WTC11 (cell line): Measurements from ENCODE around the gene RNASE9. TPM values are rescaled to one million over a fixed set of nuclear protein-coding genes. Genes with fewer than 3 reads are reported as not detected.

Experiments used
- ATAC-seq: fragments of 200-7000 bp; cut with Tn5 transposase; 2 replicates; pipeline ENCODE4 v1.10.0; 2021; ENCODE audit warnings: mild to moderate bottlenecking, moderate library complexity
- CTCF ChIA-PET: fragments of 300-600 bp; sonication (Branson Sonifier 250); formaldehyde crosslinking; loops from one replicate; lab custom pipeline; 2021; ENCODE audit warnings: antibody characterized with exemption; lab: Charles Lee
- POLR2A ChIA-PET: fragments of 350-600 bp; sonication (Branson Sonifier 250); formaldehyde crosslinking; loops from one replicate; lab custom pipeline; 2021; ENCODE audit warnings: antibody characterized with exemption; lab: Charles Lee
- DNase-seq: peaks from one replicate; pipeline ENCODE4 v3.0.0; 2021; ENCODE audit warnings: low spot score
- H3K27ac Mint-ChIP-seq: 2 replicates; pipeline ENCODE4 v1.8.0; 2021; ENCODE audit warnings: mixed read lengths
- H3K27me3 Mint-ChIP-seq: 2 replicates; pipeline ENCODE4 v1.8.0; 2021; ENCODE audit warnings: low read depth, mild to moderate bottlenecking, moderate library complexity, mixed read lengths
- H3K36me3 Mint-ChIP-seq: 2 replicates; pipeline ENCODE4 v1.8.0; 2021; ENCODE audit warnings: mixed read lengths
- H3K4me1 Mint-ChIP-seq: 2 replicates; pipeline ENCODE4 v1.8.0; 2022; ENCODE audit warnings: mixed read lengths
- H3K4me3 Mint-ChIP-seq: 2 replicates; pipeline ENCODE4 v1.8.0; 2021; ENCODE audit warnings: mild to moderate bottlenecking, moderate library complexity, mixed read lengths
- H3K9me3 Mint-ChIP-seq: 2 replicates; pipeline ENCODE4 v1.8.0; 2021; ENCODE audit warnings: mixed read lengths
- CBFB ChIP-seq: sonication (generic); formaldehyde crosslinking; IDR thresholded peaks from 2 replicates; pipeline ENCODE4 v1.8.1; 2022; ENCODE audit warnings: mild to moderate bottlenecking, low read depth, missing genetic modification reagents
- CREB1 ChIP-seq: sonication (generic); formaldehyde crosslinking; IDR thresholded peaks from 2 replicates; pipeline ENCODE4 v1.8.0; 2023; ENCODE audit warnings: mild to moderate bottlenecking, missing genetic modification reagents
- CREM ChIP-seq: sonication (generic); formaldehyde crosslinking; IDR thresholded peaks from 2 replicates; pipeline ENCODE4 v1.8.1; 2022; ENCODE audit warnings: mild to moderate bottlenecking, missing genetic modification reagents, moderate library complexity
- ELF4 ChIP-seq: sonication (generic); formaldehyde crosslinking; IDR thresholded peaks from 2 replicates; pipeline ENCODE4 v1.8.1; 2022; ENCODE audit warnings: low read depth, mild to moderate bottlenecking, moderate library complexity, missing genetic modification reagents
- ESRRA ChIP-seq: sonication (generic); formaldehyde crosslinking; IDR thresholded peaks from 2 replicates; pipeline ENCODE4 v1.8.1; 2022; ENCODE audit warnings: mild to moderate bottlenecking, missing genetic modification reagents, borderline replicate concordance
- FOXK1 ChIP-seq: sonication (generic); formaldehyde crosslinking; IDR thresholded peaks from 2 replicates; pipeline ENCODE4 v1.8.0; 2022; ENCODE audit warnings: mild to moderate bottlenecking, moderate library complexity, missing genetic modification reagents
- GABPB1 ChIP-seq: sonication (generic); formaldehyde crosslinking; IDR thresholded peaks from 2 replicates; pipeline ENCODE4 v1.8.1; 2023; ENCODE audit warnings: mild to moderate bottlenecking, missing genetic modification reagents
- HMGA2 ChIP-seq: fragments of 250-450 bp; sonication (Bioruptor Pico); IDR thresholded peaks from 2 replicates; pipeline ENCODE4 v1.4.0; 2021; ENCODE audit warnings: mild to moderate bottlenecking, moderate library complexity
- IRF2 ChIP-seq: sonication (generic); formaldehyde crosslinking; IDR thresholded peaks from 2 replicates; pipeline ENCODE4 v1.8.0; 2022; ENCODE audit warnings: low read depth, missing genetic modification reagents, borderline replicate concordance
- MYBL2 ChIP-seq: sonication (generic); formaldehyde crosslinking; IDR thresholded peaks from 2 replicates; pipeline ENCODE4 v1.8.1; 2023; ENCODE audit warnings: mild to moderate bottlenecking, moderate library complexity, missing genetic modification reagents
- NFATC4 ChIP-seq: fragments of 250-450 bp; sonication (Bioruptor Pico); IDR thresholded peaks from 2 replicates; pipeline ENCODE4 v1.9.0; 2021; ENCODE audit warnings: mild to moderate bottlenecking
- NFYB ChIP-seq: sonication (generic); formaldehyde crosslinking; conservative IDR thresholded peaks from 2 replicates; pipeline ENCODE4 v1.8.0; 2022; ENCODE audit warnings: low read depth, missing genetic modification reagents
- PRRX2 ChIP-seq: fragments of 250-450 bp; sonication (Bioruptor Pico); IDR thresholded peaks from 2 replicates; pipeline ENCODE4 v1.8.0; 2021; ENCODE audit warnings: mild to moderate bottlenecking
- RORB ChIP-seq: fragments of 250-450 bp; sonication (Bioruptor Pico); IDR thresholded peaks from 2 replicates; pipeline ENCODE4 v1.9.0; 2021; ENCODE audit warnings: mild to moderate bottlenecking
- SMAD3 ChIP-seq: sonication (generic); formaldehyde crosslinking; IDR thresholded peaks from 2 replicates; pipeline ENCODE4 v1.8.0; 2022; ENCODE audit warnings: missing genetic modification reagents, mild to moderate bottlenecking, borderline replicate concordance
- TP53 ChIP-seq: sonication (generic); formaldehyde crosslinking; IDR thresholded peaks from 2 replicates; pipeline ENCODE4 v1.8.1; 2023; ENCODE audit warnings: mild to moderate bottlenecking, missing genetic modification reagents
- ZNF121 ChIP-seq: sonication (generic); formaldehyde crosslinking; IDR thresholded peaks from 2 replicates; pipeline ENCODE4 v1.8.0; 2023; ENCODE audit warnings: missing genetic modification reagents
- ZNF263 ChIP-seq: sonication (generic); formaldehyde crosslinking; IDR thresholded peaks from 2 replicates; pipeline ENCODE4 v1.8.1; 2022; ENCODE audit warnings: low read depth, mild to moderate bottlenecking, moderate library complexity, missing genetic modification reagents
- ZNF317 ChIP-seq: sonication (generic); formaldehyde crosslinking; IDR thresholded peaks from 2 replicates; pipeline ENCODE4 v1.8.1; 2023; ENCODE audit warnings: low read depth, mild to moderate bottlenecking, moderate library complexity, missing genetic modification reagents, borderline replicate concordance
- ZNF416 ChIP-seq: fragments of 250-450 bp; sonication (Bioruptor Pico); IDR thresholded peaks from 2 replicates; pipeline ENCODE4 v1.9.0; 2021; ENCODE audit warnings: mild to moderate bottlenecking, inconsistent platforms
- total RNA-seq: library from RNA; stranded (reverse); gene quantifications from 3 replicates; pipeline ENCODE4 v1.2.3, GENCODE V29; 2021
- TF ChIP-seq, protein P1 (sequence below): sonication (generic); formaldehyde crosslinking; IDR thresholded peaks from 2 replicates; pipeline ENCODE4 v1.8.1; 2023; ENCODE audit warnings: mild to moderate bottlenecking, moderate library complexity, missing genetic modification reagents
- TF ChIP-seq, protein P2 (sequence below): fragments of 200-600 bp; IDR thresholded peaks from 2 replicates; pipeline ENCODE4 v1.8.0; 2022; ENCODE audit warnings: antibody characterized with exemption
- TF ChIP-seq, protein P3 (sequence below): sonication (generic); formaldehyde crosslinking; IDR thresholded peaks from 2 replicates; pipeline ENCODE4 v1.8.0; 2022; ENCODE audit warnings: missing genetic modification reagents
- TF ChIP-seq, protein P4 (sequence below): sonication (generic); formaldehyde crosslinking; conservative IDR thresholded peaks from 2 replicates; pipeline ENCODE4 v1.8.1; 2022; ENCODE audit warnings: mild to moderate bottlenecking, missing genetic modification reagents
- TF ChIP-seq, protein P5 (sequence below): sonication (generic); formaldehyde crosslinking; IDR thresholded peaks from 2 replicates; pipeline ENCODE4 v1.8.1; 2023; ENCODE audit warnings: mild to moderate bottlenecking, missing genetic modification reagents, moderate library complexity
- TF ChIP-seq, protein P6 (sequence below): sonication (generic); formaldehyde crosslinking; IDR thresholded peaks from 2 replicates; pipeline ENCODE4 v1.8.1; 2022; ENCODE audit warnings: low read depth, missing genetic modification reagents, borderline replicate concordance

The RNASE9 gene
- total RNA-seq, 1 experiment from 2014 or later, result not detected

DNA sequence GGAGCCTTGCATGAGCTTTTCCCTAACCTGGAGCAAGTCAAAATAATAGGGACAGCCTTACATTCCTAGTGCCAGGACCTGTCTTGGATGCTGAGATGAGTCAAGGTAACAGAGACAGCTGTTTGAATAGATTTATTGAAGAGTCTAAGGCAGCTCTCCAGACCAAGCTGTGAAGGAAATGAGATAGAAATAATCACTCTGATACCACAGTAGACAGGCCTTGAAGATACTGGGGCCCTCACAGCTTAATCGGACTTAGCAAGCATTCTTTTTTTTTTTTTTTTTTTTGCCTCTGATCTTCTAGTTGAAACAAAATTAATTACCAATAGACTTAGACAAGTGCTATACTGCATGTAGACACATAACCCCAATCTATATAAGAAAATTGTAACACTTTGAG, 3.1 kb upstream of the RNASE9 start:
- peaks cover 45% of the 10 kb centered on the region for H3K4me1 Mint-ChIP-seq
- CTCF ChIA-PET, result interaction anchor here (0.6 kb wide), 1 partner anchor 209 kb away, joined by 6 read pairs; no protein-coding TSS in a partner anchor
- POLR2A ChIA-PET, result no interaction called here
- DNase-seq (no peak), ATAC-seq (no peak)
- H3K27ac Mint-ChIP-seq, result no peak overlapping the region
- H3K9me3 Mint-ChIP-seq, result peaks cover 21% of the 10 kb centered on the region
- peaks cover 18% of the 10 kb centered on the region for H3K36me3 Mint-ChIP-seq
- H3K4me3 Mint-ChIP-seq, result no peak overlapping the region
- TF ChIP-seq CREM (CRISPR knock-in tag) (no peak), SMAD3 (CRISPR knock-in tag) (no peak), NFATC4 (no peak), CBFB (CRISPR knock-in tag) (no peak), ELF4 (CRISPR knock-in tag) (no peak), PRRX2 (CRISPR knock-in tag) (no peak), GABPB1 (CRISPR knock-in tag) (no peak), NFYB (CRISPR knock-in tag) (no peak), ZNF317 (CRISPR knock-in tag) (no peak), ZNF416 (no peak), HMGA2 (CRISPR knock-in tag) (no peak), RORB (no peak), IRF2 (CRISPR knock-in tag) (no peak), ZNF263 (CRISPR knock-in tag) (no peak), ZNF121 (CRISPR knock-in tag) (no peak)
- TF ChIP-seq, protein P1, sequence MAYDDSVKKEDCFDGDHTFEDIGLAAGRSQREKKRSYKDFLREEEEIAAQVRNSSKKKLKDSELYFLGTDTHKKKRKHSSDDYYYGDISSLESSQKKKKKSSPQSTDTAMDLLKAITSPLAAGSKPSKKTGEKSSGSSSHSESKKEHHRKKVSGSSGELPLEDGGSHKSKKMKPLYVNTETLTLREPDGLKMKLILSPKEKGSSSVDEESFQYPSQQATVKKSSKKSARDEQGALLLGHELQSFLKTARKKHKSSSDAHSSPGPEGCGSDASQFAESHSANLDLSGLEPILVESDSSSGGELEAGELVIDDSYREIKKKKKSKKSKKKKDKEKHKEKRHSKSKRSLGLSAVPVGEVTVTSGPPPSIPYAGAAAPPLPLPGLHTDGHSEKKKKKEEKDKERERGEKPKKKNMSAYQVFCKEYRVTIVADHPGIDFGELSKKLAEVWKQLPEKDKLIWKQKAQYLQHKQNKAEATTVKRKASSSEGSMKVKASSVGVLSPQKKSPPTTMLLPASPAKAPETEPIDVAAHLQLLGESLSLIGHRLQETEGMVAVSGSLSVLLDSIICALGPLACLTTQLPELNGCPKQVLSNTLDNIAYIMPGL, result no peak
- TF ChIP-seq, protein P2, sequence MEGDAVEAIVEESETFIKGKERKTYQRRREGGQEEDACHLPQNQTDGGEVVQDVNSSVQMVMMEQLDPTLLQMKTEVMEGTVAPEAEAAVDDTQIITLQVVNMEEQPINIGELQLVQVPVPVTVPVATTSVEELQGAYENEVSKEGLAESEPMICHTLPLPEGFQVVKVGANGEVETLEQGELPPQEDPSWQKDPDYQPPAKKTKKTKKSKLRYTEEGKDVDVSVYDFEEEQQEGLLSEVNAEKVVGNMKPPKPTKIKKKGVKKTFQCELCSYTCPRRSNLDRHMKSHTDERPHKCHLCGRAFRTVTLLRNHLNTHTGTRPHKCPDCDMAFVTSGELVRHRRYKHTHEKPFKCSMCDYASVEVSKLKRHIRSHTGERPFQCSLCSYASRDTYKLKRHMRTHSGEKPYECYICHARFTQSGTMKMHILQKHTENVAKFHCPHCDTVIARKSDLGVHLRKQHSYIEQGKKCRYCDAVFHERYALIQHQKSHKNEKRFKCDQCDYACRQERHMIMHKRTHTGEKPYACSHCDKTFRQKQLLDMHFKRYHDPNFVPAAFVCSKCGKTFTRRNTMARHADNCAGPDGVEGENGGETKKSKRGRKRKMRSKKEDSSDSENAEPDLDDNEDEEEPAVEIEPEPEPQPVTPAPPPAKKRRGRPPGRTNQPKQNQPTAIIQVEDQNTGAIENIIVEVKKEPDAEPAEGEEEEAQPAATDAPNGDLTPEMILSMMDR, result no peak
- TF ChIP-seq, protein P3, sequence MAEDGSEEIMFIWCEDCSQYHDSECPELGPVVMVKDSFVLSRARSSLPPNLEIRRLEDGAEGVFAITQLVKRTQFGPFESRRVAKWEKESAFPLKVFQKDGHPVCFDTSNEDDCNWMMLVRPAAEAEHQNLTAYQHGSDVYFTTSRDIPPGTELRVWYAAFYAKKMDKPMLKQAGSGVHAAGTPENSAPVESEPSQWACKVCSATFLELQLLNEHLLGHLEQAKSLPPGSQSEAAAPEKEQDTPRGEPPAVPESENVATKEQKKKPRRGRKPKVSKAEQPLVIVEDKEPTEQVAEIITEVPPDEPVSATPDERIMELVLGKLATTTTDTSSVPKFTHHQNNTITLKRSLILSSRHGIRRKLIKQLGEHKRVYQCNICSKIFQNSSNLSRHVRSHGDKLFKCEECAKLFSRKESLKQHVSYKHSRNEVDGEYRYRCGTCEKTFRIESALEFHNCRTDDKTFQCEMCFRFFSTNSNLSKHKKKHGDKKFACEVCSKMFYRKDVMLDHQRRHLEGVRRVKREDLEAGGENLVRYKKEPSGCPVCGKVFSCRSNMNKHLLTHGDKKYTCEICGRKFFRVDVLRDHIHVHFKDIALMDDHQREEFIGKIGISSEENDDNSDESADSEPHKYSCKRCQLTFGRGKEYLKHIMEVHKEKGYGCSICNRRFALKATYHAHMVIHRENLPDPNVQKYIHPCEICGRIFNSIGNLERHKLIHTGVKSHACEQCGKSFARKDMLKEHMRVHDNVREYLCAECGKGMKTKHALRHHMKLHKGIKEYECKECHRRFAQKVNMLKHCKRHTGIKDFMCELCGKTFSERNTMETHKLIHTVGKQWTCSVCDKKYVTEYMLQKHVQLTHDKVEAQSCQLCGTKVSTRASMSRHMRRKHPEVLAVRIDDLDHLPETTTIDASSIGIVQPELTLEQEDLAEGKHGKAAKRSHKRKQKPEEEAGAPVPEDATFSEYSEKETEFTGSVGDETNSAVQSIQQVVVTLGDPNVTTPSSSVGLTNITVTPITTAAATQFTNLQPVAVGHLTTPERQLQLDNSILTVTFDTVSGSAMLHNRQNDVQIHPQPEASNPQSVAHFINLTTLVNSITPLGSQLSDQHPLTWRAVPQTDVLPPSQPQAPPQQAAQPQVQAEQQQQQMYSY, result no peak
- TF ChIP-seq, protein P4, sequence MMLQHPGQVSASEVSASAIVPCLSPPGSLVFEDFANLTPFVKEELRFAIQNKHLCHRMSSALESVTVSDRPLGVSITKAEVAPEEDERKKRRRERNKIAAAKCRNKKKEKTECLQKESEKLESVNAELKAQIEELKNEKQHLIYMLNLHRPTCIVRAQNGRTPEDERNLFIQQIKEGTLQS (CRISPR knock-in tag), result no peak
- no peaks in the 10 kb centered on the region for H3K27me3 Mint-ChIP-seq

DNA sequence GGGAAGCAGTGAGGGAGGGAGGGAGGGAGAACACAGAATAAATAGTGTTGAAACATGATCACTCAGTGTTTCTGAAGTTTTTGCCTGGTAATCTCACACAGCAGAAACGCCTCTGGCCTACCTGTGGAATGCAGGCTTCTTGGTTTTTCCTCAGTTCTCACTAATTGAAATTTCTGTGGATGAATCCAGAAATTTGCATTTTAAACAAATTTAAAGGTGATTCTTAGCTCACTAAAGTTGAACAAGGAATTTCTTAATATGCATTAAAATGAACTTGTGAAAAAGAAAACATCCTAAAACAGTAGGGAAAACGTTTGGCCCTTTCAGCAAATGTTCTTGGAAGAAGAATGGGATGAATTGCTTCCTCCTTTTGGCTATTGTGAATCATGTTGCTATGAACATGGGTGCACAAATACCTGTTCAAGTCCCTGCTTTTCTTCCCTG, 1.4 kb downstream of the RNASE9 start:
- Mint-ChIP-seq H3K9me3 (peaks cover 4% of the 10 kb centered on the region), H3K36me3 (0 out of 2 replicates have a peak, but pooled peaks cover 2% of the 10 kb centered on the region), H3K4me3 (0 out of 2 replicates have a peak overlapping the region, but pooled peaks have one; percentile 2), H3K27ac (peak overlapping the region; percentile 95), H3K4me1 (peaks cover 55% of the 10 kb centered on the region), H3K27me3 (no peaks in the 10 kb centered on the region)
- ChIA-PET CTCF (interaction anchor here (1.2 kb wide), 1 partner anchor 47 kb away, joined by 3 read pairs; no protein-coding TSS in a partner anchor), POLR2A (no interaction called here)
- no peak for DNase-seq
- ATAC-seq, result peak; percentile 92
- TF ChIP-seq CREB1 (no peak), ZNF121 (CRISPR knock-in tag) (no peak), MYBL2 (CRISPR knock-in tag) (no peak), ESRRA (CRISPR knock-in tag) (no peak), FOXK1 (no peak), TP53 (CRISPR knock-in tag) (no peak)
- TF ChIP-seq, protein P5, sequence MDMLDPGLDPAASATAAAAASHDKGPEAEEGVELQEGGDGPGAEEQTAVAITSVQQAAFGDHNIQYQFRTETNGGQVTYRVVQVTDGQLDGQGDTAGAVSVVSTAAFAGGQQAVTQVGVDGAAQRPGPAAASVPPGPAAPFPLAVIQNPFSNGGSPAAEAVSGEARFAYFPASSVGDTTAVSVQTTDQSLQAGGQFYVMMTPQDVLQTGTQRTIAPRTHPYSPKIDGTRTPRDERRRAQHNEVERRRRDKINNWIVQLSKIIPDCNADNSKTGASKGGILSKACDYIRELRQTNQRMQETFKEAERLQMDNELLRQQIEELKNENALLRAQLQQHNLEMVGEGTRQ (CRISPR knock-in tag), result no peak
- TF ChIP-seq, protein P4 (CRISPR knock-in tag), result no peak
- TF ChIP-seq, protein P6, sequence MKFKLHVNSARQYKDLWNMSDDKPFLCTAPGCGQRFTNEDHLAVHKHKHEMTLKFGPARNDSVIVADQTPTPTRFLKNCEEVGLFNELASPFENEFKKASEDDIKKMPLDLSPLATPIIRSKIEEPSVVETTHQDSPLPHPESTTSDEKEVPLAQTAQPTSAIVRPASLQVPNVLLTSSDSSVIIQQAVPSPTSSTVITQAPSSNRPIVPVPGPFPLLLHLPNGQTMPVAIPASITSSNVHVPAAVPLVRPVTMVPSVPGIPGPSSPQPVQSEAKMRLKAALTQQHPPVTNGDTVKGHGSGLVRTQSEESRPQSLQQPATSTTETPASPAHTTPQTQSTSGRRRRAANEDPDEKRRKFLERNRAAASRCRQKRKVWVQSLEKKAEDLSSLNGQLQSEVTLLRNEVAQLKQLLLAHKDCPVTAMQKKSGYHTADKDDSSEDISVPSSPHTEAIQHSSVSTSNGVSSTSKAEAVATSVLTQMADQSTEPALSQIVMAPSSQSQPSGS (CRISPR knock-in tag), result no peak
